ENCODE measurements around the gene DNAJC8.

DNA sequence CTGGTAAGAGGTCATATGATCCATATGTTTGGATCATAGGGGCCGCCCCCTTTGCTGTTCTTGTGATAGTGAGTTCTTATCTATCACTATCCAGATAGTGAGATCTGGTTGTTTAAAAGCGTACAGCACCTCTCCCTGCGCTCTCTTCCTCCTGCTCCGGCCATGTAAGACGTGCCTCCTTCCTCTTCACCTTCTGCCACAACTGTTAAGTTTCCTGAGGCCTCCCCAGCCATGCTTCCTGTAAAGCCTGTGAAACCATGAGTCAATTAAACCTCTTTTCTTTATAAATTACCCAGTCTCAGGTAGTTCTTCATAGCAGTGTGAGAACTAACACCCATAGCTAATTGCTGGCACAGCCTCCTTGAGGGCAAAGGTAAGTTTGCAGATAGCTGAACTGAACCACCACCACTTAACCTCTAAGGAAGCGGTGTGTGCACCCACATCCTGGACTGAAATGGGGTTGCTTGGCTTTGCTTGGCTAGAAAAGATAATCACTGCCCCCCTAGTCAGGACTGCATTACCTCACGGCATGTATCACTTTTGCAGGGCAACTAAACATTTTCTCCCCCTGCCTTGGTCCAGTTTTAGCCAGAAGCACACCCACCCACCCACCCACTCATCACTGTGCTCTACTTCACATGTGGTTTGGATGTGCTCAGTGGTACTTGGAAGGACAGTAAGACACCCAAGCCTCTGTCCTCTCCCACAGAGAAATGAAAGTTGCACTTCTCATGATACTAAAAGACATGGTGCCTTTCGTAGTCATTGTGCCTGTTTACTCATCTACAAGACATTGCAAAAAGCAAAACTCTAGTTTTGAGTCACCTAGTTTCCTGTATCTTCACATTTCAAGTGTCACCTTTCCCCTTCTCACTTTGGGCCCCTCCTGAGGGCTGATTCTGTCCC is 33.2 kb downstream of the DNAJC8 start:
- TF ChIP-seq, protein P1, sequence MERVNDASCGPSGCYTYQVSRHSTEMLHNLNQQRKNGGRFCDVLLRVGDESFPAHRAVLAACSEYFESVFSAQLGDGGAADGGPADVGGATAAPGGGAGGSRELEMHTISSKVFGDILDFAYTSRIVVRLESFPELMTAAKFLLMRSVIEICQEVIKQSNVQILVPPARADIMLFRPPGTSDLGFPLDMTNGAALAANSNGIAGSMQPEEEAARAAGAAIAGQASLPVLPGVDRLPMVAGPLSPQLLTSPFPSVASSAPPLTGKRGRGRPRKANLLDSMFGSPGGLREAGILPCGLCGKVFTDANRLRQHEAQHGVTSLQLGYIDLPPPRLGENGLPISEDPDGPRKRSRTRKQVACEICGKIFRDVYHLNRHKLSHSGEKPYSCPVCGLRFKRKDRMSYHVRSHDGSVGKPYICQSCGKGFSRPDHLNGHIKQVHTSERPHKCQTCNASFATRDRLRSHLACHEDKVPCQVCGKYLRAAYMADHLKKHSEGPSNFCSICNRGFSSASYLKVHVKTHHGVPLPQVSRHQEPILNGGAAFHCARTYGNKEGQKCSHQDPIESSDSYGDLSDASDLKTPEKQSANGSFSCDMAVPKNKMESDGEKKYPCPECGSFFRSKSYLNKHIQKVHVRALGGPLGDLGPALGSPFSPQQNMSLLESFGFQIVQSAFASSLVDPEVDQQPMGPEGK (CRISPR knock-in tag; IDR thresholded peaks at IDR 0.05; ENCODE audit: borderline replicate concordance), result no peak
- no peak for TF ChIP-seq ZNF565 (CRISPR knock-in tag; conservative IDR thresholded peaks at IDR 0.05; ENCODE audit: low read depth)
- TF ChIP-seq, protein P2, sequence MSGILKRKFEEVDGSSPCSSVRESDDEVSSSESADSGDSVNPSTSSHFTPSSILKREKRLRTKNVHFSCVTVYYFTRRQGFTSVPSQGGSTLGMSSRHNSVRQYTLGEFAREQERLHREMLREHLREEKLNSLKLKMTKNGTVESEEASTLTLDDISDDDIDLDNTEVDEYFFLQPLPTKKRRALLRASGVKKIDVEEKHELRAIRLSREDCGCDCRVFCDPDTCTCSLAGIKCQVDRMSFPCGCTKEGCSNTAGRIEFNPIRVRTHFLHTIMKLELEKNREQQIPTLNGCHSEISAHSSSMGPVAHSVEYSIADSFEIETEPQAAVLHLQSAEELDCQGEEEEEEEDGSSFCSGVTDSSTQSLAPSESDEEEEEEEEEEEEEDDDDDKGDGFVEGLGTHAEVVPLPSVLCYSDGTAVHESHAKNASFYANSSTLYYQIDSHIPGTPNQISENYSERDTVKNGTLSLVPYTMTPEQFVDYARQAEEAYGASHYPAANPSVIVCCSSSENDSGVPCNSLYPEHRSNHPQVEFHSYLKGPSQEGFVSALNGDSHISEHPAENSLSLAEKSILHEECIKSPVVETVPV (CRISPR knock-in tag; IDR thresholded peaks at IDR 0.05), result no peak
- no peak for TF ChIP-seq TCF4 (CRISPR knock-in tag; IDR thresholded peaks at IDR 0.05; ENCODE audit: borderline replicate concordance)
- TF ChIP-seq ZFP3 (CRISPR knock-in tag; IDR thresholded peaks at IDR 0.05), result no peak
- TF ChIP-seq, protein P3, sequence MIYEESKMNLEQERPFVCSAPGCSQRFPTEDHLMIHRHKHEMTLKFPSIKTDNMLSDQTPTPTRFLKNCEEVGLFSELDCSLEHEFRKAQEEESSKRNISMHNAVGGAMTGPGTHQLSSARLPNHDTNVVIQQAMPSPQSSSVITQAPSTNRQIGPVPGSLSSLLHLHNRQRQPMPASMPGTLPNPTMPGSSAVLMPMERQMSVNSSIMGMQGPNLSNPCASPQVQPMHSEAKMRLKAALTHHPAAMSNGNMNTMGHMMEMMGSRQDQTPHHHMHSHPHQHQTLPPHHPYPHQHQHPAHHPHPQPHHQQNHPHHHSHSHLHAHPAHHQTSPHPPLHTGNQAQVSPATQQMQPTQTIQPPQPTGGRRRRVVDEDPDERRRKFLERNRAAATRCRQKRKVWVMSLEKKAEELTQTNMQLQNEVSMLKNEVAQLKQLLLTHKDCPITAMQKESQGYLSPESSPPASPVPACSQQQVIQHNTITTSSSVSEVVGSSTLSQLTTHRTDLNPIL (CRISPR knock-in tag; IDR thresholded peaks at IDR 0.05; ENCODE audit: low read depth), result no peak
- TF ChIP-seq ESRRG (CRISPR knock-in tag; IDR thresholded peaks at IDR 0.05), result no peak
- TF ChIP-seq PPARA (CRISPR knock-in tag; IDR thresholded peaks at IDR 0.05; ENCODE audit: borderline replicate concordance), result no peak
- TF ChIP-seq, protein P4, sequence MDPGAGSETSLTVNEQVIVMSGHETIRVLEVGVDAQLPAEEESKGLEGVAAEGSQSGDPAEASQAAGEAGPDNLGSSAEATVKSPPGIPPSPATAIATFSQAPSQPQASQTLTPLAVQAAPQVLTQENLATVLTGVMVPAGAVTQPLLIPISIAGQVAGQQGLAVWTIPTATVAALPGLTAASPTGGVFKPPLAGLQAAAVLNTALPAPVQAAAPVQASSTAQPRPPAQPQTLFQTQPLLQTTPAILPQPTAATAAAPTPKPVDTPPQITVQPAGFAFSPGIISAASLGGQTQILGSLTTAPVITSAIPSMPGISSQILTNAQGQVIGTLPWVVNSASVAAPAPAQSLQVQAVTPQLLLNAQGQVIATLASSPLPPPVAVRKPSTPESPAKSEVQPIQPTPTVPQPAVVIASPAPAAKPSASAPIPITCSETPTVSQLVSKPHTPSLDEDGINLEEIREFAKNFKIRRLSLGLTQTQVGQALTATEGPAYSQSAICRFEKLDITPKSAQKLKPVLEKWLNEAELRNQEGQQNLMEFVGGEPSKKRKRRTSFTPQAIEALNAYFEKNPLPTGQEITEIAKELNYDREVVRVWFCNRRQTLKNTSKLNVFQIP (CRISPR knock-in tag; IDR thresholded peaks at IDR 0.05; ENCODE audit: borderline replicate concordance, low read depth), result no peak
- no peak for TF ChIP-seq ZFP30 (CRISPR knock-in tag; IDR thresholded peaks at IDR 0.05)
- no peak for TF ChIP-seq ARNTL (CRISPR knock-in tag; IDR thresholded peaks at IDR 0.05; ENCODE audit: borderline replicate concordance, low read depth)
- TF ChIP-seq BACH2 (CRISPR knock-in tag; IDR thresholded peaks at IDR 0.05; ENCODE audit: borderline replicate concordance), result no peak
- TF ChIP-seq ZC3H10 (CRISPR knock-in tag; IDR thresholded peaks at IDR 0.05), result no peak

Measured in SK-N-SH treated with all-trans-retinoic acid at 6 μM for 48 hours (cell line).